Measurements from ENCODE around the gene INTS6.

- TF ChIP-seq EZH2 (IDR thresholded peaks at IDR 0.05; ENCODE audit: insufficient read depth, poor library complexity, severe bottlenecking) = no peak
- TF ChIP-seq EZH2phosphoT487 (IDR thresholded peaks at IDR 0.05; ENCODE audit: insufficient read depth, low read depth) = no peak
Observed at GRCh38 chr13:51361106-51361505, 91.7 kb downstream of the INTS6 start.
